Thyroid gland (tissue), 4 donors: ENCODE measurements around the gene PCDH15.

Source experiments
- POLR2A ChIP-seq, 2 donors: fragments of 450-650 bp; IDR thresholded peaks; one replicate each; pipeline ENCODE4 v1.6.1; 2017; ENCODE audit warnings: antibody characterized with exemption in 2 of 2, mild to moderate bottlenecking in 2 of 2, moderate library complexity in 1 of 2
- TF ChIP-seq, protein P1 (sequence below), 6 experiments: fragments of 200-600 bp in 3 of 6; fragments of 450-650 bp in 3 of 6; sonication (generic) in 3 of 6; IDR thresholded peaks; one replicate each; pipeline ENCODE4 v1.5.1; 2016 to 2019; ENCODE audit warnings: antibody characterized with exemption in 6 of 6, mild to moderate bottlenecking in 2 of 6, inconsistent platforms in 1 of 6, moderate library complexity in 1 of 6

DNA sequence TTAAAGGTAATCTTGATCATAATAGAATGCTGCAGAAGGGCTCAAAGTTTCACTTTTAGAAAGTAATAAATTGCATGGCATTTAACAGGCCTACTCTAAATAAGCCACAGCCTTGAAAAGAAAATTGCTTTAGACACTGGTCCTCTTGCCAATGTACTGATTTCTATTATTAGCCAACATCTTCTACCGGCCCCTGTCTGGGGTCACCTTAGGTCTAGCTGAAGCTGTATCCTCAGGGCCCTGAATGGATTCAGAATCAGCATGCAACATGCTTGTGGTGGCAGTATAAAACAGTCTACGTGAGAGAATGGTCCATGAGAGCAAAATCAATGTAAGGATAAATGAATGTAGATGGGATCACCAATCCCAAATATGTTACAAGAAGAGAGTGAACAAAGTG is 541.9 kb downstream of the PCDH15 start:
- TF ChIP-seq, protein P1, sequence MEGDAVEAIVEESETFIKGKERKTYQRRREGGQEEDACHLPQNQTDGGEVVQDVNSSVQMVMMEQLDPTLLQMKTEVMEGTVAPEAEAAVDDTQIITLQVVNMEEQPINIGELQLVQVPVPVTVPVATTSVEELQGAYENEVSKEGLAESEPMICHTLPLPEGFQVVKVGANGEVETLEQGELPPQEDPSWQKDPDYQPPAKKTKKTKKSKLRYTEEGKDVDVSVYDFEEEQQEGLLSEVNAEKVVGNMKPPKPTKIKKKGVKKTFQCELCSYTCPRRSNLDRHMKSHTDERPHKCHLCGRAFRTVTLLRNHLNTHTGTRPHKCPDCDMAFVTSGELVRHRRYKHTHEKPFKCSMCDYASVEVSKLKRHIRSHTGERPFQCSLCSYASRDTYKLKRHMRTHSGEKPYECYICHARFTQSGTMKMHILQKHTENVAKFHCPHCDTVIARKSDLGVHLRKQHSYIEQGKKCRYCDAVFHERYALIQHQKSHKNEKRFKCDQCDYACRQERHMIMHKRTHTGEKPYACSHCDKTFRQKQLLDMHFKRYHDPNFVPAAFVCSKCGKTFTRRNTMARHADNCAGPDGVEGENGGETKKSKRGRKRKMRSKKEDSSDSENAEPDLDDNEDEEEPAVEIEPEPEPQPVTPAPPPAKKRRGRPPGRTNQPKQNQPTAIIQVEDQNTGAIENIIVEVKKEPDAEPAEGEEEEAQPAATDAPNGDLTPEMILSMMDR (IDR thresholded peaks at IDR 0.05) = no peak
- TF ChIP-seq POLR2A (IDR thresholded peaks at IDR 0.05) = no peak
